SK-N-MC (cell line): Measurements from ENCODE around the gene SLC10A7.

Experiments used
- DNase-seq: peaks from one replicate; pipeline ENCODE4 v3.0.0-alpha.2; 2011; ENCODE audit warnings: low read depth, low spot score
- H3K27ac ChIP-seq: fragments of 200-600 bp; sonication (generic); 2 replicates; pipeline ENCODE4 v1.5.1; 2016; ENCODE audit warnings: mixed run types
- H3K36me3 ChIP-seq: fragments of 200-600 bp; sonication (generic); 2 replicates; pipeline ENCODE4 v1.6.1; 2017; ENCODE audit warnings: antibody characterized with exemption, low read length, mixed read lengths; ENCODE audit not compliant: insufficient read depth
- H3K4me3 ChIP-seq: fragments of 200-600 bp; sonication (generic); 2 replicates; pipeline ENCODE4 v1.5.1; 2016
- H3K9ac ChIP-seq: fragments of 200-600 bp; sonication (generic); 2 replicates; pipeline ENCODE4 v1.8.0; 2017; ENCODE audit warnings: mixed run types, mixed read lengths; ENCODE audit not compliant: insufficient read length
- H3K9me3 ChIP-seq: fragments of 200-600 bp; sonication (generic); 2 replicates; pipeline ENCODE4 v1.6.1; 2017; ENCODE audit warnings: low read depth, mild to moderate bottlenecking, antibody characterized with exemption, low read length, moderate library complexity, mixed read lengths
- EZH2 ChIP-seq: fragments of 200-600 bp; sonication (generic); IDR thresholded peaks from one replicate; pipeline ENCODE4 v1.6.1; 2017; ENCODE audit warnings: antibody characterized with exemption
- FOXP2 ChIP-seq: optimal IDR thresholded peaks from 2 replicates; pipeline ENCODE3; 2011; ENCODE audit warnings: mild to moderate bottlenecking, moderate library complexity; ENCODE audit not compliant: insufficient read depth; ENCODE audit errors: extremely low read length, control extremely low read depth
- POLR2AphosphoS5 ChIP-seq: IDR thresholded peaks from 2 replicates; pipeline ENCODE4 v1.6.1; 2012; ENCODE audit warnings: mild to moderate bottlenecking, low read depth, low read length, borderline replicate concordance

SLC10A7 gene

DNA sequence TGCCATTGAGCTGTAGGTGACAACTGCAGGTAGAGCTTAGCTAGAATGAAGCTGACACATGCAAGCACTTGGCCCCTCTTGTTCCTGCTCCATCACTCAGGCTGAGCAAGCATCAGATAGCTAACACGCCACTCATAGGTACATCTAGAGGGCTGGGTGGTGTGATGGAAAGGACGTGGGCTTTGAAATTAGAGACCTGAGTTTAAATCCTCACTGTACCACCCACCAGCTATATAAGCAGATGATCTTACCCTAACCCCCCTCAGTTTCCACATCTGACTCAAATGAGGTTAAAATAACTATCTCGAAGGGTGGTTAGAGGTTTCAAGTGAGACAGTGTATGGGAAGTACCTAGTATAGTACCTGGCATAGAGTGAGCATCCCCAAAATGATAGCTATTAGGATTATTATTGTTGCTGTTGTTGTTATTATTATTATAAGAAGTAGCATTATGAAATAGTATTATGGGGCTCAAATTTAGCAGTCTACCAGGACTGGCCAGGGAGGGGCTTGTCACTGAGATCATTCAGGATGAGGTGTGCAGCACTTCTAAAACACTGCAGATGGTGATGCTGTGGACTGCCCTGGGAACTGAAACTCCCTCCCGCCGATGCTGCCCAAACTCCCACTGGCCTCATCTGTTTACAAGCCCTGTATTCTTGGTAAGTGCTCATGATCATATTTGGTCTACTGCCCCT is 248.4 kb downstream of the SLC10A7 start:
- Histone ChIP-seq H3K4me3 (no peak overlapping the region), H3K36me3 (0 out of 2 replicates have a peak, but pooled peaks cover 4% of the 10 kb centered on the region)
- TF ChIP-seq FOXP2 (no peak), POLR2AphosphoS5 (no peak), EZH2 (no peak)

GRCh38 chr4:146271466-146271865 is 250.3 kb downstream of the SLC10A7 start:
- 0 out of 2 replicates have a peak, but pooled peaks cover 4% of the 10 kb centered on the region for H3K36me3 ChIP-seq
- TF ChIP-seq EZH2, result no peak
- TF ChIP-seq FOXP2, result no peak
- no peak for TF ChIP-seq POLR2AphosphoS5
- no peak overlapping the region for H3K27ac ChIP-seq
- H3K4me3 ChIP-seq, result no peak overlapping the region
- DNase-seq, result no peak
- no peak overlapping the region for H3K9ac ChIP-seq
- H3K9me3 ChIP-seq, result no peaks in the 10 kb centered on the region

More for the DNA sequence above, 248.4 kb downstream of the SLC10A7 start:
- H3K9ac ChIP-seq, result no peak overlapping the region
- no peak overlapping the region for H3K27ac ChIP-seq
- no peak for DNase-seq
- H3K9me3 ChIP-seq, result no peaks in the 10 kb centered on the region

DNA sequence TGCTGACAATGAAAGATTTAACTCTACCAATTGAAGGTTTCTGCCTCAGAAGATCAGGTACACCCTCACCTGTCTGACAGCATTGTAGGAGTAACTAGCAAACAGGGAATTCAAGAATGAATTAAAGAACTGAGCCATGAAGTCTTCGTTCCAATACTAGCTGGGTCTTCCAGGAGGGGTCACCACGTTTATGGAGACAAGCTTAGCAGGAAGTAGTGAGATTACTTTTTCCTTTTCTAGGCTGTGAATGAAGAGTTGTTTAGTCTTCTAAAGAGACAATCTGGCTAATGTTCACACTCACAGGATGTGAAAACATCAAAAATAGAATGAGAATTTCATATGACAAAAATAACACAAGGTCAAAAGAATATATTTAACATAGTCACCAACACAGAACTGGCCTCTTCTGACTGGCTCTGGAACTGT is 252.5 kb downstream of the SLC10A7 start:
- Histone ChIP-seq H3K4me3 (no peak overlapping the region), H3K36me3 (0 out of 2 replicates have a peak, but pooled peaks cover 4% of the 10 kb centered on the region), H3K9me3 (no peaks in the 10 kb centered on the region), H3K27ac (no peak overlapping the region), H3K9ac (no peak overlapping the region)
- no peak for DNase-seq
- TF ChIP-seq POLR2AphosphoS5, result no peak
- no peak for TF ChIP-seq FOXP2
- no peak for TF ChIP-seq EZH2

DNA sequence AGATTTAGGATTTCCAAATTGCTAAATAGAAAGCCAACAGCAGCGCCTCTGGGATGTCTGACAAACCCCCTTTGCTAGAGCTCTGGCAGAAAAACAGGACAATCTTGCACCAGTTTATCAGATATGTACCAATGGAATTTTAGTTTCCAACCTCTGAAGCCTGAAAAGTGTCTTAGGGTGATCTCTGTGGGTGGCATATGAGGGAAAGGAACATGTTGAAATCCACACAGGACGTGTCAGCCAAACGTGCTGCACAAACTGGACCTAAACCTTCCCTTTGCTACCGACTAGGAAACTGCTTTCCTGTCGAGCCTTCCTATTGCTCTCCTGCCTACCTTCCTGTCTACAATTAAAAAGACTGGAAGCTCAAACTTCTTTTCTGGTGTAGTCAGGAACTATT is 253.9 kb downstream of the SLC10A7 start:
- no peak overlapping the region for H3K9ac ChIP-seq
- no peaks in the 10 kb centered on the region for H3K9me3 ChIP-seq
- H3K36me3 ChIP-seq, result 0 out of 2 replicates have a peak, but pooled peaks cover 4% of the 10 kb centered on the region
- no peak for TF ChIP-seq EZH2
- no peak for TF ChIP-seq FOXP2
- TF ChIP-seq POLR2AphosphoS5, result no peak
- DNase-seq, result no peak
- no peak overlapping the region for H3K4me3 ChIP-seq
- no peak overlapping the region for H3K27ac ChIP-seq

DNA sequence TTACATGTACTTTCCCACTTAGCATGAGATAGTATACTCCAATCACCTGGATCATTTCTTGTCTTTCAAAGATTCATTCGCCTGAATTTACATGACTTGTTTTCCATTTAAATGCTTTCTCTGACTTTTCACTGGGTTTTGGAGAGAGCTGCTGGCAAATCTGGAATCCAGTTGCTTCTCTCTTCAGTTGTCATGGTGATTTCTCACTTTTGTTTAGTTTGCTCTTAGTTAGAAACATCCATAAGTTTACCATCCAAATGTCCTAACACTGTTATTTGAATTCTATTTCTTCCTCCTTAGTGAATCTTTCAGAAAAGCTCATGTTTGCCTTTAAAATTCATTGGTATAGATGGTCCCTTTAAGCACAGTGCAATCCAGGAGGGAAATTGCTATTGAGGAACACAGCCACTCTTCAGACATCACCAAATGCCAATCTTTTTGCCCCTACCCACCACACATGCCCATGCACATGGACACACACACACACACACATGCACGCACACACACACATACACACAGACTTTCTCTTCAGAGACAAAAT is 255.7 kb downstream of the SLC10A7 start:
- H3K4me3 ChIP-seq, result no peak overlapping the region

DNA sequence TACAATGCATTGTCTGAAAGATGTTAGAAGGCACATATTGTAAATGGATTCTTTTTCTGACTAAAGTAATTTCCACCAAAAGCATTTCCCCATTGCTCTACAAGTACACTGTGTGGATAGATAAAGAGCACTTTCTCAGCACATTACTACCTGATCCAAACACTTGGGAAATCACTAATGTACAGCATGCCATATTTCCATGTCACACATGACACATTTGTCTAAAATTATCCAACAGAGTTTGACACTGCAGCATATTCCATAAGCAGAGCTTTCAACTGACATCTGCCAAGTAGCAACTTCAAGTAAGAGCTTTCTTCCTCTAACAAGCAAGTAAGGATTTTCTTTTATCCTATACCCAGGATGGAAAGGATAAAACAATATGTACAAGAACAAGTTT is 257.9 kb downstream of the SLC10A7 start:
- H3K9me3 ChIP-seq, result no peaks in the 10 kb centered on the region
- no peak overlapping the region for H3K4me3 ChIP-seq
- no peaks in the 10 kb centered on the region for H3K36me3 ChIP-seq
- no peak overlapping the region for H3K9ac ChIP-seq
- no peak for DNase-seq
- no peak overlapping the region for H3K27ac ChIP-seq
- TF ChIP-seq EZH2, result no peak
- TF ChIP-seq FOXP2, result no peak
- TF ChIP-seq POLR2AphosphoS5, result no peak

More for the DNA sequence above, 255.7 kb downstream of the SLC10A7 start:
- TF ChIP-seq EZH2 (no peak), FOXP2 (no peak), POLR2AphosphoS5 (no peak)
- DNase-seq, result no peak
- H3K9me3 ChIP-seq, result no peaks in the 10 kb centered on the region
- H3K27ac ChIP-seq, result no peak overlapping the region
- 0 out of 2 replicates have a peak, but pooled peaks cover 4% of the 10 kb centered on the region for H3K36me3 ChIP-seq
- H3K9ac ChIP-seq, result no peak overlapping the region

- H3K9me3 ChIP-seq, result no peaks in the 10 kb centered on the region
- no peak for DNase-seq
- no peak overlapping the region for H3K27ac ChIP-seq
- no peak for TF ChIP-seq POLR2AphosphoS5
- TF ChIP-seq FOXP2, result no peak
- TF ChIP-seq EZH2, result no peak
- H3K4me3 ChIP-seq, result no peak overlapping the region
- no peaks in the 10 kb centered on the region for H3K36me3 ChIP-seq
- H3K9ac ChIP-seq, result no peak overlapping the region
These were observed 260.7 kb downstream of the SLC10A7 start for GRCh38 chr4:146261041-146261440.

GRCh38 chr4:146260521-146260920 is 261.2 kb downstream of the SLC10A7 start:
- no peak for DNase-seq
- TF ChIP-seq FOXP2, result no peak
- no peak for TF ChIP-seq POLR2AphosphoS5
- no peak for TF ChIP-seq EZH2
- Histone ChIP-seq H3K9ac (no peak overlapping the region), H3K4me3 (no peak overlapping the region), H3K36me3 (no peaks in the 10 kb centered on the region), H3K27ac (no peak overlapping the region), H3K9me3 (no peaks in the 10 kb centered on the region)
